ENCODE results near the gene PYGB.

The PYGB gene

GRCh38 chr20:25283221-25283951, 35.5 kb downstream of the PYGB start:
- no peak for DNase-seq

GRCh38 chr20:25284131-25284601, 36.3 kb downstream of the PYGB start:
- no peak for DNase-seq

- no peak for DNase-seq
These were observed 37.3 kb downstream of the PYGB start for GRCh38 chr20:25285091-25285647.

GRCh38 chr20:25285856-25286798, 38.2 kb downstream of the PYGB start:
- no peak for DNase-seq

- DNase-seq = peak; percentile 0
These were observed 39.0 kb downstream of the PYGB start for GRCh38 chr20:25286917-25287316.

GRCh38 chr20:25287631-25288290, 39.9 kb downstream of the PYGB start:
- no peak for DNase-seq

GRCh38 chr20:25288291-25289181, 40.7 kb downstream of the PYGB start:
- DNase-seq = peak; percentile 2

GRCh38 chr20:25289886-25290597, 42.2 kb downstream of the PYGB start:
- DNase-seq = no peak

- no peak for DNase-seq
These were observed 43.0 kb downstream of the PYGB start for GRCh38 chr20:25290646-25291431.

GRCh38 chr20:25291432-25292133, 43.7 kb downstream of the PYGB start:
- DNase-seq = no peak

GRCh38 chr20:25292176-25292891, 44.4 kb downstream of the PYGB start:
- no peak for DNase-seq

GRCh38 chr20:25293507-25293906, 45.6 kb downstream of the PYGB start:
- no peak for DNase-seq

- DNase-seq = no peak
These were observed 46.1 kb downstream of the PYGB start for GRCh38 chr20:25293910-25294458.

GRCh38 chr20:25294459-25295385, 46.8 kb downstream of the PYGB start:
- DNase-seq = peak; percentile 78

GRCh38 chr20:25295386-25296093, 47.7 kb downstream of the PYGB start:
- no peak for DNase-seq
